ENCODE measurements around the gene SYT14. TPM values are rescaled to one million over a fixed set of nuclear protein-coding genes. Genes with fewer than 3 reads are reported as not detected.
A peak's percentile ranks its signal among the peaks of the same experiment; 100 is the strongest.
"Not testable (repeated sequence)": the region's sequence is repeated elsewhere in the genome, so short reads cannot be mapped to it uniquely, and the experiment has no call there.

The SYT14 gene
- under 1 TPM; 0.24 to 0.49 (median 0.35) TPM for polyA plus RNA-seq (ENCODE audit: insufficient read length in 4 of 4)

- DNase-seq (ENCODE audit: low read depth in 4 of 4, low spot score in 3 of 4), result peak in 2 of 4 donors; percentile 3 to 8
Observed at GRCh38 chr1:209937996-209938959, at the start of gene SYT14. Gene SYT14 (plus strand): TSS chr1:209938217. CDS start chr1:209938265, 48 bp downstream.

- not testable (repeated sequence) for DNase-seq (ENCODE audit: low read depth in 4 of 4, low spot score in 3 of 4)
Observed at GRCh38 chr1:209888291-209889076, 49.5 kb upstream of the SYT14 start.

DNA sequence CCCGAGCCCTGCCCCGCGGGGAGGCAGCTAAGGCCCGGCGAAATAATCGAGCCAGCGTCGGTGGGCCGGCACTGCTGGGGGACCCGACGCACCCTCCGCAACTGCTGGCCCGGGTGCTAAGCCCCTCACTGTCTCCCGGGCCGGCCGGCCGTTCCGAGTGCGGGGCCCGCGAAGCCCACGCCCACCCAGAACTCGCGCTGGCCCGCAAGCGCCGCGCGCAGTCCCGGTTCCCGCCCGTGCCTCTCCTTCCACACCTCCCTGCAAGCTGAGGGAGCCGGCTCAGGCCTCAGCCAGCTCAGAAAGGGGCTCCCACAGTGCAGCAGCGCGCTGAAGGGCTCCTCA is 49.0 kb upstream of the SYT14 start:
- DNase-seq (ENCODE audit: low read depth in 4 of 4, low spot score in 3 of 4), result no peak

DNA sequence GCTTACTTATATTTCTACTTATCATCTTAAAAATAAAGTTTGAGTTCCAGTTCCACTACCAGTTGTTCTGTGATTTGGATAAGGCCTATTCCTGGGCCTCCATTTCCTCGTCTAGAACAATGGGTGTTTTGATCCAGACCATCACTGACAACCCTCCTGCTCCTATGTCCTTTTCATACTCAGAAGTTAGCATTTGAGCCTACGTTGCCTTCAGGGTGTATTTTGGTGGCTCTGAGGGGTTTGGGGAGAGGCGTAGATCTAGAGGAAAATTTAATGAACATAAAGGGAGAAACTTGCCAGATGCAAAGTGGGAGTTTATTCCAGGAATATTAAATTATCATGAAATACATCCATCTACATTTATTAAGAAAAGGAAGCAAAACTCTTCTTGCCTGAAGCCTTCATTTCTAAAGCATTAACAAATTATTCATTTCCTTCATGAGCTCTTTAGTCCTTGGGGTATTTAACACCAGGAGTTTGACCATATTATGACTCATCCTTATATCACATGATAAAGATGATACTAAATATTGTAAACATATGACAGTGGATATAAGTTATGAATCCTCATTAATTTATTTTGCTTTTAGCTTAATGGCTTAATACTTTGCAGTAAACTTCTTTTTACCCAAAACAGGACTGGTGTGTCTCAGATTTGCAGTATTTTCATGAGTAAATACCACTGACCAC is 47.2 kb upstream of the SYT14 start:
- DNase-seq (ENCODE audit: low read depth in 4 of 4, low spot score in 3 of 4), result no peak

DNA sequence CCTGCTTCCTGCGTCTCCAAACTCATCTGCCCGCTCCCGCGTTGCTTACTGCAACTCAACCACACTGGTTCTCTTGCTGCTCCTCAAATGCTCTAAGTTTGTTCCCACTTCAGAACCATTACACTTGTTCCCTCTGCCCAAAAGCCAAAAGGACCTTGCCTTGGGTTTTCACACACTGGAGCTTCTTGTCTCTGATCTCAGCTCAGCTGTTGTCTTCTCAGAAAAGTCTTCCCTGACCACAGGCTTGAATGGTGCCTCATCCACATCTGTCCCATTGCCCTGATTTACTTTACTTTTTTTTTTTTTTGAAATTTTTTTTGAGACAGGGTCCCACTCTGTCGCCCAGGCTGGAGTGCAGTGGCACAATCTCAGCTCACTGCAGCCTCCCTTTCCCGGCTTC is 44.3 kb upstream of the SYT14 start:
- no peak for DNase-seq (ENCODE audit: low read depth in 4 of 4, low spot score in 3 of 4)

DNA sequence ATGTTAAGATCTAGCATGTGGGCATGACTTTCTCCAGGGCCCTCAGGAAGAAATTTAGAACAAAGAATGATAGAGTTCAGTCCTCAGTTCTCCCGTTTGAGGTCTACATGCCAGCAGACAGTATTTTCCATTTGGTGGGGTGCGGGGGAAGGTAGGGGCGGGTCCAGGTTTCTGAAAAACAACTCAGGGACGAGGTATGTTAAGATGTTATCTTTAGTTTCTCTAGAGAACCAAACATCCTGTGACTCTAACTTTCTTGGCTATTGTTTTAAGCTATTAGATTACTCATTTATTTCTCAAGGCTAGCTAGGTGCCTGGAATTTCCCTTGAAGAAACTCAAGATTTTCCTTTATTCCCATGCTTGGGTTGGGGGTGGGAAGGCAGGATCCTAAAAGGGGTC is 42.3 kb upstream of the SYT14 start:
- DNase-seq (ENCODE audit: low read depth in 4 of 4, low spot score in 3 of 4), result no peak

- no peak for DNase-seq (ENCODE audit: low read depth in 4 of 4, low spot score in 3 of 4)
Observed at GRCh38 chr1:209896346-209896745, 41.7 kb upstream of the SYT14 start.

DNA sequence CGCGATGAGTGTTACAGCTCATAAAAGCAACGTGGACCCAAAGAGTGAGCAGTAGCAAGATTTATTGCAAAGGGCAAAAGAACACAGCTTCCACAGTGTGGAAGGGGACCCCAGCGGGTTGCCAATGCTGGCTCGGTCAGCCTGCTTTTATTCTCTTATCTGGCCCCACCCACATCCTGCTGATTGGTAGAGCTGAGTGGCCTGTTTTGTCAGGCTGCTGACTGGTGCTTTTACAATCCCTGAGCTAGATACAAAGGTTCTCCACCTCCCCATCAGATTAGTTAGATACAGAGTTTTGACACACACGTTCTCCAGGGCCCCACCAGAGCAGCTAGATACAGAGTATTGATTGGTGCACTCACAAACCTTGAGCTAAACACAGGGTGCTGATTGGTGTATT is 39.7 kb upstream of the SYT14 start:
- DNase-seq (ENCODE audit: low read depth in 4 of 4, low spot score in 3 of 4), result not testable (repeated sequence)

GRCh38 chr1:209898851-209899250 is 39.2 kb upstream of the SYT14 start:
- not testable (repeated sequence) for DNase-seq (ENCODE audit: low read depth in 4 of 4, low spot score in 3 of 4)

- no peak for DNase-seq (ENCODE audit: low read depth in 4 of 4, low spot score in 3 of 4)
Observed at GRCh38 chr1:209899948-209900347, 38.1 kb upstream of the SYT14 start.

DNA sequence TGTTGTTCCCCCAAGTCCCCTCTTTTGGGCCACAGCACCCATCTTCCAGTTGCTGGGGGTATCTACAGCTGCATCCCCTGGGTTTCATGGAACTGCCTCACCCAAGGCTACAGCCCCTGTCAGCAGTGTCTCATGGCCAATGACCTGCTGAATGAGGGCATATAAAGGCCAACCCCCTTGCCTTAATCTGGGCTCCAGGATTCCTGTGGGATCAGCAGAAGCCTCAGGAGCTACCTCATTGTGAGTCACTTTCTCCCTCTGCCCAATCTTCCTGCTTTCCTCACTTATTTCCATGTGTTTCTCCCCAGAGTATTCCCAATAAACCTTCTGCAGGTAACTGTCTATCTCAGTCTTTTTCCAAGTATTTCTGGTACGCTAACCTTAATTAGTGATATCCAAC is 37.3 kb upstream of the SYT14 start:
- DNase-seq (ENCODE audit: low read depth in 4 of 4, low spot score in 3 of 4), result no peak

- no peak for DNase-seq (ENCODE audit: low read depth in 4 of 4, low spot score in 3 of 4)
Observed at GRCh38 chr1:209901211-209901610, 36.8 kb upstream of the SYT14 start.

GRCh38 chr1:209904774-209905173 is 33.2 kb upstream of the SYT14 start:
- not testable (repeated sequence) for DNase-seq (ENCODE audit: low read depth in 4 of 4, low spot score in 3 of 4)

DNA sequence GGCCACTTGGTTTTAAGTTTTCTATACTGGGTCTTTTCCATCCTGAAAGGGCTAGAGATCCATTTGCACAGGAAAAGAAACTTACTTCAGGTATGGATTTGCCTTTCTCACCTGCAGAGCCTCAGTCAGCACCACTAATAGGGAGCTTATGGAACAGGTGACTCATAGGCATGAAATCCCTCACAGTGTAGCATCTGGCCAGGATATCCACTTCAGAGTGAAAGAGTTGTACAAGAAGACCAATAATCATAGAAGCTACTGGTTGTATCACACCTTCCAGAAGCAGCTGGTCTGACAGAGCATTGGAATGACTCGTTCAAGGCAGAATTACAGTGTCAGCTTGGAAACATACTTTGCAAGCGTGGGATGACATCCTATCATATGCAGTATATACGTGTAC is 26.3 kb upstream of the SYT14 start:
- DNase-seq (ENCODE audit: low read depth in 4 of 4, low spot score in 3 of 4), result no peak

DNA sequence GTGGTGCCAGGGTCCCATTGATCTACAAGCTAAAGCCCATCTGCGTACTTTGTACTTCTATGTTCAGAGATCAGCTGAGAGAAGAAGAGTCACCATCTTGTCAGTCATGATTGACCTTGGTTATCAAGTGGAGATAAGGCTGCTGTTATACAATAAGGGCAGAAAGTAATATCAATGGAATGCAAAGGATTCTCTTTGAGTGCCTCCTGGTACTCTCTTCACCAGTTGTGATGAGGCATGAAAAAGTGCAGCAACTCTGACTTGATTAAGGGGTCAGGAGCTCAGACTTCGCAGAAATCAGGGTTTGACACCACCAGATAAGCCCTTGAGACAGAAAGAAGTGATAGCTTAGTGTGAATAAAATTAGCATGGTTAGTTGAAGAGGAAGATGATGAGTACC is 25.7 kb upstream of the SYT14 start:
- DNase-seq (ENCODE audit: low read depth in 4 of 4, low spot score in 3 of 4), result no peak

GRCh38 chr1:209919637-209920036 is 18.4 kb upstream of the SYT14 start:
- not testable (repeated sequence) for DNase-seq (ENCODE audit: low read depth in 4 of 4, low spot score in 3 of 4)

- no peak for DNase-seq (ENCODE audit: low read depth in 4 of 4, low spot score in 3 of 4)
Observed at GRCh38 chr1:209920844-209921243, 17.2 kb upstream of the SYT14 start.

DNA sequence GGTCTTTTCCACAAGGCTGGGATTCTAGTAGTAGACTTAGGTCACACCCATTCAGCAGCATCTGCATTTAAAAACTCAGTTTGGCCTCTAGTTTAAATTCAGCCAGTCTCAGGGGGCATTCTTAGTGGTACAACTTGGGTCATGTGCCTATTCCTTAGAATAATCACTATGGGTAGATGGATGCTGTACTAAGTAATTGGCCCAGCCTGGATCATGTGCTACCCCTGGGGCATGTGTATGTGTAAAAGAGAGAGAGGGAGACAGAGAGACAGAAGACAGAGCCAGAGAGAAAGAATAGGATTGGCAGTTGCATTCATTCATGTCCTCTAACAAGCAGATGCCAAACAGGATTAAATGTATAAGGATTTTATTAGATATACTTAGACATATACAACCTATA is 13.6 kb upstream of the SYT14 start:
- no peak for DNase-seq (ENCODE audit: low read depth in 4 of 4, low spot score in 3 of 4)

GRCh38 chr1:209926045-209926444 is 12.0 kb upstream of the SYT14 start:
- no peak for DNase-seq (ENCODE audit: low read depth in 4 of 4, low spot score in 3 of 4)

DNA sequence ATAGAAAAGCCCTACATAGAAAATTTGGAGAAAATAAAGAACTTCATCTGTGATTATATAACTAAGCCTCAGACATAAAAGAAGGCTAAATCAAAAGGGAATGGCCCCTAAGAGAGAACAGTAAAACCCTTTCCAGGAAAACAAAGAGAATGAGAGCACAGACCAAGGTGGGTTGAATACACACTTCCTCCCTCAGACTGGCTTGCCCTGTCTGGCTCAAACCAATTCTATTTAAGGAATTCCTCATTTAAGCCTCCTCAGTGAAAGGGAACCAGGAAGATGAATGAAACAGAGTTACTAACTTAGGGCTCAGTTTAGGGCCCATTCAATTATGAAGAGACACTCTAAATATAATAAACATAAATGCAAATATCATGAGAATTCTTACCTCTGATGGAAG is 10.6 kb upstream of the SYT14 start:
- DNase-seq (ENCODE audit: low read depth in 4 of 4, low spot score in 3 of 4), result no peak

- no peak for DNase-seq (ENCODE audit: low read depth in 4 of 4, low spot score in 3 of 4)
Observed at GRCh38 chr1:209929751-209930150, 8.3 kb upstream of the SYT14 start.

Data from right renal pelvis (tissue), 4 donors.